Endothelial cell of umbilical vein (primary cell): ENCODE measurements around the gene CCDC86. TPM values are rescaled to one million over a fixed set of nuclear protein-coding genes. Genes with fewer than 3 reads are reported as not detected.

ENCODE experiments used
- BruUV-seq: library from RNA; stranded (reverse); fragments of 400-500 nt; replicated peaks from 2 replicates; lab custom pipeline; 2021; lab: Mats Ljungman, UMichigan
- CTCF ChIA-PET: fragments of 300-600, 350-600 bp; sonication (Branson Sonifier 250); formaldehyde crosslinking; loops from one replicate; lab custom pipeline; 2021; ENCODE audit warnings: antibody characterized with exemption, inconsistent platforms; lab: Charles Lee
- POLR2A ChIA-PET: fragments of 300-600, 350-600 bp; sonication (Branson Sonifier 250); formaldehyde crosslinking; loops from one replicate; lab custom pipeline; 2021; ENCODE audit warnings: antibody characterized with exemption, inconsistent platforms; lab: Charles Lee
- DNase-seq: peaks from one replicate; pipeline ENCODE4 v3.0.0-alpha.2; 2011; ENCODE audit warnings: low read depth, low spot score
- FAIRE-seq: peaks from 2 replicates; lab custom pipeline; 2011; peaks lifted over from hg19 to GRCh38; lab: Jason Lieb, UNC
- H2AFZ ChIP-seq: 2 replicates; pipeline ENCODE4 v1.6.0; 2012; ENCODE audit warnings: low read depth, low read length, control low read depth, inconsistent platforms
- H3K27ac ChIP-seq: 2 replicates; pipeline ENCODE4 v1.5.1; 2011; ENCODE audit warnings: low read depth, mild to moderate bottlenecking, control low read depth, low read length, moderate library complexity; ENCODE audit not compliant: insufficient read depth
- H3K27me3 ChIP-seq, 2 experiments: 2 replicates each; pipeline versions ENCODE4 v1.6.0 to v1.6.1; 2011; ENCODE audit warnings: low read length in 2 of 2, mixed read lengths in 1 of 2; ENCODE audit not compliant: control insufficient read depth in 2 of 2, insufficient read depth in 2 of 2
- H3K36me3 ChIP-seq, 2 experiments: 2 replicates in 1 of 2; 3 replicates in 1 of 2; pipeline ENCODE4 v1.5.1; 2011; ENCODE audit warnings: low read length in 2 of 2, mild to moderate bottlenecking in 1 of 2, moderate library complexity in 1 of 2; ENCODE audit not compliant: control insufficient read depth in 2 of 2, insufficient read depth in 2 of 2; ENCODE audit errors: extremely low read depth in 1 of 2
- H3K4me1 ChIP-seq: 3 replicates; pipeline ENCODE4 v1.5.1; 2011; ENCODE audit warnings: mild to moderate bottlenecking, low read length; ENCODE audit not compliant: control insufficient read depth, insufficient read depth; ENCODE audit errors: extremely low read depth
- H3K4me2 ChIP-seq: 2 replicates; pipeline ENCODE4 v1.6.1; 2011; ENCODE audit warnings: low read length, control low read depth, mixed read lengths; ENCODE audit not compliant: insufficient read depth
- H3K4me3 ChIP-seq, 3 experiments: fragments of 200-600 bp in 1 of 3; sonication (generic), shearing (Covaris generic) in 1 of 3; replicated peaks in 1 of 3; 2 replicates each; pipeline ENCODE4 v1.5.1; 2011 to 2016; ENCODE audit warnings: control low read depth in 3 of 3, low read length in 3 of 3, mild to moderate bottlenecking in 2 of 3, inconsistent platforms in 1 of 3, low read depth in 1 of 3, moderate library complexity in 1 of 3; ENCODE audit not compliant: insufficient read depth in 1 of 3
- H3K79me2 ChIP-seq: 2 replicates; pipeline ENCODE4 v1.6.0; 2012; ENCODE audit warnings: low read length, inconsistent platforms; ENCODE audit not compliant: control insufficient read depth, insufficient read depth
- H3K9ac ChIP-seq: replicated peaks from 2 replicates; pipeline ENCODE3; 2011; ENCODE audit warnings: low read length, control low read depth; ENCODE audit not compliant: insufficient read depth; ENCODE audit errors: extremely low read depth
- H3K9me1 ChIP-seq: replicated peaks from 3 replicates; pipeline ENCODE4 v1.6.0; 2011; ENCODE audit warnings: mild to moderate bottlenecking, low read length; ENCODE audit not compliant: control insufficient read depth, insufficient read depth; ENCODE audit errors: extremely low read depth
- H3K9me3 ChIP-seq: replicated peaks from 2 replicates; pipeline ENCODE4 v1.5.1; 2012; ENCODE audit warnings: low read length, inconsistent platforms; ENCODE audit not compliant: control insufficient read depth, insufficient read depth
- H4K20me1 ChIP-seq: replicated peaks from 2 replicates; pipeline ENCODE3; 2011; ENCODE audit warnings: mild to moderate bottlenecking, low read length; ENCODE audit not compliant: control insufficient read depth, insufficient read depth; ENCODE audit errors: extremely low read depth
- CTCF ChIP-seq, 2 donors: IDR thresholded peaks; 1 replicate in 1 of 2; 2 replicates in 1 of 2; pipeline ENCODE4 v1.5.1; 2011; ENCODE audit warnings: low read length in 2 of 2, mild to moderate bottlenecking in 2 of 2, moderate library complexity in 2 of 2, control low read depth in 1 of 2, inconsistent platforms in 1 of 2, low read depth in 1 of 2; ENCODE audit not compliant: insufficient read depth in 1 of 2; ENCODE audit errors: extremely low read depth in 1 of 2
- GATA2 ChIP-seq: IDR thresholded peaks from 2 replicates; pipeline ENCODE4 v1.7.0; 2011; ENCODE audit warnings: low read depth, mild to moderate bottlenecking, moderate library complexity, mixed read lengths, low read length; ENCODE audit not compliant: insufficient read length, insufficient read depth
- MYC ChIP-seq: IDR thresholded peaks from one replicate; pipeline ENCODE4 v1.6.1; 2011; ENCODE audit warnings: mild to moderate bottlenecking, low read depth, low read length
- dilution Hi-C: fragments of 300-500 bp; cut with MboI; formaldehyde crosslinking; loops from one replicate; pipeline ENCODE4 v1.15.0; 2019; ENCODE audit warnings: low sequenced_read_pairs; ENCODE audit not compliant: extremely low pct_ligation_motif_present
- intact Hi-C: fragments of 100-400 bp; cut with micrococcal nuclease; formaldehyde crosslinking; loops from one replicate; pipeline ENCODE4 v1.10.0; 2022
- polyA plus RNA-seq, 4 experiments: library from polyadenylated mRNA; depleted of rRNA in 3 of 4; stranded (reverse) in 3 of 4; unstranded in 1 of 4; fragments of >200 nt; gene quantifications; 2 replicates each; pipeline versions ENCODE4 v1.2.1 to v1.2.3, GENCODE V29; 2011 to 2012; ENCODE audit warnings: missing spikeins in 1 of 4
- total RNA-seq: library from RNA; stranded (reverse); gene quantifications from 2 replicates; pipeline ENCODE4 v1.2.3, GENCODE V29; 2021

The CCDC86 gene
- total and polyA plus RNA-seq, 2 donors (not counting 3 experiments of a cell fraction or from before 2014, with no cell fraction given), result 29.8 to 60.8 TPM

DNA sequence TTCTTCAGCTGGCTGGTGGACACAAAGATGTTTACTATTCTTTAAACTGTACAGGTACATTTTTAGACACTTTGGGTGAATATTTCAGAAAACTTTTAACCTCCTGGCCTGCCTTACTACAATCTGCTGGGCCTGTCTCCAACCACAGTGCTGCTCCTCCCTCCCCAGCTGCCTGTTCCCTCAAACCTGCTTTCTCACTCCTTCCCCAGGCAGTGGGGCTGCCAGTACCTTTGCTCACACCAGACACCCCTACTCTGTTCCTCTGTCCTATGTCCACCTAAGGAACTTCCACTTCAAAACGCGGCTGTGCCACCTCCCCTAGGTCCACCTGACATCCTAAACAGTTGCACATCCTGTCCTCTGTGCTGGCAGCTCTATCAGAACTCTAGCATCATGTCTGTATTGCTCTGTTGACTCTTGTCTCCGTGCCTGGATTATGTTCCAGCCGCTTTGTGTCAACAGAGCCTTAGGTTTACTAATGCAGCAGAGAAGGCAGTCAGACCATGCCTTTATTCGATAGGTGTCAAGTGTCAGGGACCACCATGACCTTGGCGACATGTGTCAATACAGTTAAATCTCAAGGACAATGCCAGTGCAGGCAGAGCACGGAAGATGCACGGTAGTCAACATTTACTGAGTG, 38.9 kb downstream of the CCDC86 start:
- ChIA-PET CTCF (interaction anchor here (1.6 to 3.2 kb wide), 2 partner anchors 19 to 50 kb away, joined by 7 to 18 read pairs; no protein-coding TSS in a partner anchor), POLR2A (no interaction called here)
- DNase-seq (no peak), FAIRE-seq (no peak)
- Histone ChIP-seq H3K9me3 (no peaks in the 10 kb centered on the region), H3K36me3 (no peaks in the 10 kb centered on the region), H3K9me1 (no peaks in the 10 kb centered on the region), H4K20me1 (no peaks in the 10 kb centered on the region), H3K4me3 (no peak overlapping the region), H3K9ac (no peak overlapping the region), H3K79me2 (no peaks in the 10 kb centered on the region), H3K4me2 (no peak overlapping the region), H2AFZ (no peak overlapping the region), H3K27me3 (no peaks in the 10 kb centered on the region), H3K27ac (no peak overlapping the region), H3K4me1 (no peaks in the 10 kb centered on the region)
- TF ChIP-seq GATA2 (no peak), MYC (no peak)
- intact Hi-C loops, result no loop called here
- dilution Hi-C loops, result no loop called here
- no TSS peak for BruUV-seq

DNA sequence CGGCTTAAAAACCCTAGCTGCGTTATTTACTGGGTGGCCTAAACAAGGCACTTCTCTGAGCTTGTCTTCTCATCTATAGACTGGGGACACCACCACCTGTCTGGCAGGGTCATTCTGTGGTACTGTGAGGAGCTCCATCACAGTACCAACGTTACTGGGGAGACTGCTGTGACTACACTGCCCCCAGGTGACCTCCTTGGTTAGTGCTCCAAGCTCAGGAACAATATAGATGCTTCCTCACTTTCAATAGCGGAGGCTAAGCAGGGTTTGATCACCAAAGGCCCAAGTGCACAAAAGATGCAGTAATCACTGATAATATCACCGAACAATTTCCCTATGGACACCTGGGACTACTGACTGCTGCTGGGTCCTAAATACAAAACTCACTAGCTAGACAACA, 45.6 kb downstream of the CCDC86 start:
- ChIA-PET CTCF (interaction anchor here (0.5 to 9.3 kb wide), 31 partner anchors 9 to 524 kb away, joined by 3 to 607 read pairs (median 7); partner anchors contain the start of genes CCDC86, MS4A10, PTGDR2 and TMEM109), POLR2A (interaction anchor here (0.5 to 1.2 kb wide), 4 partner anchors 18 to 112 kb away, joined by 3 read pairs; no protein-coding TSS in a partner anchor)
- intact Hi-C loops, result loop anchor here (1.0 kb wide), 2 partner anchors 56 to 112 kb away; no protein-coding TSS in a partner anchor
- Histone ChIP-seq H3K9me3 (no peaks in the 10 kb centered on the region), H3K9ac (no peak overlapping the region), H2AFZ (no peak overlapping the region), H3K9me1 (no peaks in the 10 kb centered on the region), H3K79me2 (no peaks in the 10 kb centered on the region), H3K4me1 (peaks cover 20% of the 10 kb centered on the region), H4K20me1 (no peaks in the 10 kb centered on the region), H3K4me3 (no peak overlapping the region), H3K36me3 (no peaks in the 10 kb centered on the region), H3K4me2 (no peak overlapping the region), H3K27ac (no peak overlapping the region), H3K27me3 (no peaks in the 10 kb centered on the region)
- TF ChIP-seq GATA2 (no peak), CTCF (IDR thresholded peaks at IDR 0.05; ENCODE audit: extremely low read depth in 1 of 2, insufficient read depth in 1 of 2, low read depth in 1 of 2, low read length in 2 of 2) (peak; percentile 53 to 66)
- dilution Hi-C loops, result no loop called here
- DNase-seq (peak; percentile 56), FAIRE-seq (peak; percentile 72)
- BruUV-seq, result no TSS peak
